ENCODE measurements around the gene PLAGL1. TPM values are rescaled to one million over a fixed set of nuclear protein-coding genes. Genes with fewer than 3 reads are reported as not detected.

Gene PLAGL1
- polyA plus RNA-seq, 2 of the 4 experiments (the other 2 are of a cell fraction) = 4.7 to 8.2 TPM

DNA sequence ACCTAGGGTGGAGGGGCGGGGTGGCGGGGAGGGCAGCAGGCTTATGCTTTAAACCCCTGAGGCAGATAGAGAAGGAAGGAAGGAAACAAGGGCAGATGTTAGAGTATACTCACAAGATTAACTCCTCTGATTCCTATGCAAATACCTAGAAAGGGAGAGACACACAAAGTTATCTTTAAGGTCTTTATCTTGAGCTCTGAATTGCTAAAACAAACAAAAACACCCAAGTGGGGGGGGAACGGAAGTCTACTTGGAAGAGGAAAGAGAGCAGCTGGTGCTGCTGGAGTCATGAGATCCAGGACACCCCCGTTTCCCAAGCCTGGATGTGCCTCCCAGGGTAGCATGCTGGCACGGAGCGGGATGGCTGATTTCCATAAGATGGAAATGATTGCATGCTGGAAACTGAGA, 43.4 kb downstream of the PLAGL1 start:
- ChIA-PET POLR2A (interaction anchor here (0.7 kb wide), 1 partner anchor 185 kb away, joined by 4 read pairs; the partner anchor contains the start of gene STX11), CTCF (no interaction called here)
- WGBS (ENCODE audit: missing lambda C conversion rate) = 56% methylated on average over 4 of the region's 6 CpGs
- TF ChIP-seq HDAC2 (IDR thresholded peaks at IDR 0.05) = no peak
- TF ChIP-seq NFE2L2 (conservative IDR thresholded peaks at IDR 0.05; ENCODE audit: low read length) = no peak
- no peak for TF ChIP-seq FOSL2 (IDR thresholded peaks at IDR 0.05)
- no peak for TF ChIP-seq FOSL2 (CRISPR knock-in tag; IDR thresholded peaks at IDR 0.05)
- TF ChIP-seq BHLHE40 (IDR thresholded peaks at IDR 0.05; ENCODE audit: low read depth, low read length) = no peak
- TF ChIP-seq HOXA7 (CRISPR knock-in tag; IDR thresholded peaks at IDR 0.05) = no peak
- TF ChIP-seq, protein P1, sequence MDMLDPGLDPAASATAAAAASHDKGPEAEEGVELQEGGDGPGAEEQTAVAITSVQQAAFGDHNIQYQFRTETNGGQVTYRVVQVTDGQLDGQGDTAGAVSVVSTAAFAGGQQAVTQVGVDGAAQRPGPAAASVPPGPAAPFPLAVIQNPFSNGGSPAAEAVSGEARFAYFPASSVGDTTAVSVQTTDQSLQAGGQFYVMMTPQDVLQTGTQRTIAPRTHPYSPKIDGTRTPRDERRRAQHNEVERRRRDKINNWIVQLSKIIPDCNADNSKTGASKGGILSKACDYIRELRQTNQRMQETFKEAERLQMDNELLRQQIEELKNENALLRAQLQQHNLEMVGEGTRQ (IDR thresholded peaks at IDR 0.05) = no peak
- no peak for TF ChIP-seq MYC (IDR thresholded peaks at IDR 0.05; ENCODE audit: borderline replicate concordance, low read length)
- TF ChIP-seq CHD2 (IDR thresholded peaks at IDR 0.05; ENCODE audit: low read length, partially characterized antibody) = no peak
- DNase-seq (ENCODE audit: low read depth in 1 of 2, low spot score in 1 of 2) (no peak), FAIRE-seq (no peak), ATAC-seq (no peak)
- Histone ChIP-seq H3K27ac (no peak overlapping the region), H3K4me3 (no peak overlapping the region), H3K9me3 (no peaks in the 10 kb centered on the region), H3K4me2 (no peak overlapping the region), H3K4me1 (no peaks in the 10 kb centered on the region)

GRCh38 chr6:143963158-143963919, 44.7 kb downstream of the PLAGL1 start:
- no peak for ATAC-seq
- Histone ChIP-seq H3K27ac (no peak overlapping the region), H3K4me3 (no peak overlapping the region), H3K4me1 (no peaks in the 10 kb centered on the region), H3K9me3 (no peaks in the 10 kb centered on the region), H3K4me2 (no peak overlapping the region)
- WGBS (ENCODE audit: missing lambda C conversion rate) = 56% methylated on average over 7 of the region's 7 CpGs
- CTCF ChIA-PET = interaction anchor here (0.6 to 0.9 kb wide), 2 partner anchors 126 to 498 kb away, joined by 3 read pairs; no protein-coding TSS in a partner anchor
- no peak for DNase-seq (ENCODE audit: low read depth in 1 of 2, low spot score in 1 of 2)
- no peak for TF ChIP-seq JUN (IDR thresholded peaks at IDR 0.05)
- TF ChIP-seq HDAC2 (IDR thresholded peaks at IDR 0.05) = no peak
- no peak for TF ChIP-seq ZC3H11A (IDR thresholded peaks at IDR 0.05)
- no peak for TF ChIP-seq TFCP2L1 (CRISPR knock-in tag; IDR thresholded peaks at IDR 0.05)
- no peak for TF ChIP-seq GATA3 (IDR thresholded peaks at IDR 0.05; ENCODE audit: borderline replicate concordance)
- no peak for TF ChIP-seq NR3C1 (IDR thresholded peaks at IDR 0.05)
- no peak for TF ChIP-seq HES2 (IDR thresholded peaks at IDR 0.05)
- no peak for TF ChIP-seq SREBF2 (IDR thresholded peaks at IDR 0.05)
- TF ChIP-seq RNF2 (IDR thresholded peaks at IDR 0.05; ENCODE audit: borderline replicate concordance, low read depth) = no peak
- no peak for TF ChIP-seq ZFP36 (IDR thresholded peaks at IDR 0.05; ENCODE audit: borderline replicate concordance, partially characterized antibody)
- POLR2A ChIA-PET = no interaction called here
- no peak for FAIRE-seq

DNA sequence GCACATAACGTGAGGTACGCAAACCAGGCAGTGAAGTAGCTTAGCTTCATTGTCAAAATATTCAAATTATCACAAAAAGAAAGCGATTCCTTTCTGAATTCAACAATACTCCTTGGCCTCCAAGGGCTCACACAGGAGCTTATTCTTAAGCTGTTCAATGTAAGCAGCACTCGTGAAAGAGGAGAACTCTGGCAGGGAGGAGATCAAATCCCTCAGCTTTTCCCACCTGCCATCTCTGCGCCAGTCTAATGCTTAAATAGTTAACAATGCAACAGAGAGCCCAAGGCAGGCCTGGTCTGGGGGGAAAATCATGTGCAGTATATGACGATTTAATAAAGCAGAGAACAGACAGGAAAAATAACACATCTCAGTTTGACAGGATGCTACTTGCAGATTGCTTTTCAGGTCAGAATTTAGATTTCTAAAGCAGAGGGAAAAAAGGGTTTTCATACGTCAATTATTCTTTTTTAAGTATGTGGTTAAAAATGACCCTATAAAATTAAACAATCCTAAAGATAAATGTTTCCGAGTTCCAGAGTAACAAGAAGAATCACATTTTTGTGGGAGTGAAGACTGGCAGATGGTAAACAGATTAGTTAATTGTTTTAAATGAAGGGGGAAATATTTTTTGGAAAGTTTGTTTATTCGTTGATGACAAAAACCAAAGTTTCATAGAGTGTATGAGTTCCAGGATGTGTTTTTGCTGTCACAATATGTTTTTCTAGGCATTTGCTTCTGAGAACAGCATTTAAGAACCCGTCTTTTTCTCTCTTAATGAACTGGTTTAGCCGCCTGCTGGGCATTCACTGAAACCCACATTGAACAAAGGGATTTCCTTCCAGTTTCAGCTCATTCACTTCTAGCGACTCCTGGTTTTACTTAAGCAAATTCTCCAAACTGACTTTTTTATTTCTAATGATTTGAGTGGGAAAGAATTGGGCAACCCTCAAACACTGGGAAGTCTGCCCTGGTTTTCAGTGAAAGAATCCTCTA, 45.9 kb downstream of the PLAGL1 start:
- Histone ChIP-seq H3K9me3 (no peaks in the 10 kb centered on the region), H3K27ac (no peak overlapping the region), H3K4me3 (no peak overlapping the region), H3K4me2 (no peak overlapping the region), H3K4me1 (no peaks in the 10 kb centered on the region)
- no peak for FAIRE-seq
- CTCF ChIA-PET = interaction anchor here (1.0 to 1.6 kb wide), 2 partner anchors 21 to 387 kb away, joined by 3 read pairs; no protein-coding TSS in a partner anchor
- WGBS (ENCODE audit: missing lambda C conversion rate) = 74% methylated on average over 12 of the region's 12 CpGs
- no peak for DNase-seq (ENCODE audit: low read depth in 1 of 2, low spot score in 1 of 2)
- ATAC-seq = no peak
- TF ChIP-seq TP53 (CRISPR knock-in tag; IDR thresholded peaks at IDR 0.05) (no peak), CBX2 (IDR thresholded peaks at IDR 0.05; ENCODE audit: borderline replicate concordance, low read depth) (no peak), EP300 (IDR thresholded peaks at IDR 0.05) (no peak), SMC3 (IDR thresholded peaks at IDR 0.05) (no peak), RNF2 (IDR thresholded peaks at IDR 0.05; ENCODE audit: borderline replicate concordance, low read depth) (no peak), RARB (CRISPR knock-in tag; IDR thresholded peaks at IDR 0.05) (no peak), RFX5 (IDR thresholded peaks at IDR 0.05) (no peak), NPAS2 (CRISPR knock-in tag; IDR thresholded peaks at IDR 0.05; ENCODE audit: borderline replicate concordance) (no peak), KDM1A (IDR thresholded peaks at IDR 0.05; ENCODE audit: low read depth) (no peak), RCOR1 (IDR thresholded peaks at IDR 0.05; ENCODE audit: low read depth, low read length) (no peak), CHD2 (IDR thresholded peaks at IDR 0.05; ENCODE audit: low read length, partially characterized antibody) (no peak), HOXA7 (CRISPR knock-in tag; IDR thresholded peaks at IDR 0.05) (no peak)
- POLR2A ChIA-PET = no interaction called here

Data from A549 (cell line).